ENCODE measurements around the gene RPTOR. TPM values are rescaled to one million over a fixed set of nuclear protein-coding genes. Genes with fewer than 3 reads are reported as not detected.
A peak's percentile ranks its signal among the peaks of the same experiment; 100 is the strongest.

The RPTOR gene
- total RNA-seq, 1 donor from 2014 or later, result 66.7 TPM

DNA sequence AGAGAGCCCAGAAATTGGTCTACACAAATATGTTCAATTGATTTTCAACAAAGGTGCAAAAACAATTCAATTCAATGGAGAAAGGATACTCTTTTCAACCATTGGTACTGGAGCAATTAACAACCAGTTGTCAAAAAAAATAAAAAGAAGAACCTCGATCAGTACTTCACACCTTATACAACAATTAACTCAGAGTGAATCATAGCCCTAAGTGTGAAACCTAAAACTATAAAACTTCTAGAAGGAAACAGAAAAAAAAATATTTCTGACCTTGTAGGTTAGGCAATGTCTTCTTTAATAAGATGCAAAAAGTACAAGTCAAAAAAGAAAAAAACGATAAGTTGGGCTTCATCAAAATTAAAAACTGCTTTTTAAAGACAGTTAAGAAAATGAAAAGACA, 390.9 kb downstream of the RPTOR start:
- intact Hi-C loops (cut with micrococcal nuclease), result no loop called here
- no peak for DNase-seq (ENCODE audit: low spot score)
- H3K27me3 Mint-ChIP-seq (ENCODE audit: insufficient read depth), result no peaks in the 10 kb centered on the region
- H3K36me3 Mint-ChIP-seq (ENCODE audit: low read depth), result peaks cover 34% of the 10 kb centered on the region
- H3K27ac Mint-ChIP-seq, result no peak overlapping the region
- H3K4me3 Mint-ChIP-seq, result no peak overlapping the region
- no peaks in the 10 kb centered on the region for H3K9me3 Mint-ChIP-seq
- H3K4me1 Mint-ChIP-seq (ENCODE audit: low read depth), result peaks cover 37% of the 10 kb centered on the region

- Mint-ChIP-seq H3K9me3 (no peaks in the 10 kb centered on the region), H3K27me3 (ENCODE audit: insufficient read depth) (no peaks in the 10 kb centered on the region), H3K4me1 (ENCODE audit: low read depth) (peaks cover 37% of the 10 kb centered on the region), H3K4me3 (no peak overlapping the region), H3K36me3 (ENCODE audit: low read depth) (peaks cover 36% of the 10 kb centered on the region), H3K27ac (no peak overlapping the region)
- intact Hi-C loops (cut with micrococcal nuclease), result no loop called here
- no peak for DNase-seq (ENCODE audit: low spot score)
Measured at GRCh38 chr17:80936218-80936617, 391.6 kb downstream of the RPTOR start.

GRCh38 chr17:80936723-80937122, 392.1 kb downstream of the RPTOR start:
- Mint-ChIP-seq H3K4me3 (no peak overlapping the region), H3K36me3 (ENCODE audit: low read depth) (peaks cover 34% of the 10 kb centered on the region), H3K4me1 (ENCODE audit: low read depth) (peaks cover 37% of the 10 kb centered on the region), H3K27ac (no peak overlapping the region), H3K27me3 (ENCODE audit: insufficient read depth) (no peaks in the 10 kb centered on the region), H3K9me3 (no peaks in the 10 kb centered on the region)
- intact Hi-C loops (cut with micrococcal nuclease), result no loop called here
- no peak for DNase-seq (ENCODE audit: low spot score)

GRCh38 chr17:80937462-80938381, 393.1 kb downstream of the RPTOR start:
- intact Hi-C loops (cut with micrococcal nuclease), result loop anchor here (2.0 kb wide), 1 partner anchor 71 kb away; no protein-coding TSS in a partner anchor
- H3K9me3 Mint-ChIP-seq, result no peaks in the 10 kb centered on the region
- peak overlapping the region; percentile 74 for H3K27ac Mint-ChIP-seq
- H3K36me3 Mint-ChIP-seq (ENCODE audit: low read depth), result peaks cover 27% of the 10 kb centered on the region
- H3K4me3 Mint-ChIP-seq, result peak overlapping the region; percentile 60
- no peaks in the 10 kb centered on the region for H3K27me3 Mint-ChIP-seq (ENCODE audit: insufficient read depth)
- no peak for DNase-seq (ENCODE audit: low spot score)
- H3K4me1 Mint-ChIP-seq (ENCODE audit: low read depth), result peaks cover 40% of the 10 kb centered on the region

DNA sequence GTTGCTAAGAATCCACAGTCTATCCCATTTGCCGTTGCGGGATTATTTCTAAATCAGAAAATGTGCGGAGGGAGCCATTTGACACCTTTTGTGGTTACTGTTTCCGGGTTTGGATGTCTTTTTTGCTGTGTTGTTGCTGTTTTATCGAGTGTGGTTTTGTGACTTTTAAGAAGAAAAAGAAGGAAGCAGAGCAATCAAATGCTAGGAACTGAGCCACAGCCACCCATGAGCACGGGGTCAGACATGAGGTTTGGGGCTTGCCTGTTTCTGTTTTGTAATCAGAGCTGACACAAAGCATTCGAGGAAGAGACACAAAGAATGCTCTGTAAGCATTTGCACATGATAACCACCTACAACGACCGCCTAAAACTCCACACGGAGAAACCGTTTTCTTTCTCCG, 393.9 kb downstream of the RPTOR start:
- H3K36me3 Mint-ChIP-seq (ENCODE audit: low read depth), result peaks cover 20% of the 10 kb centered on the region
- peak overlapping the region; percentile 74 for H3K27ac Mint-ChIP-seq
- peak overlapping the region; percentile 60 for H3K4me3 Mint-ChIP-seq
- H3K27me3 Mint-ChIP-seq (ENCODE audit: insufficient read depth), result no peaks in the 10 kb centered on the region
- H3K4me1 Mint-ChIP-seq (ENCODE audit: low read depth), result peaks cover 40% of the 10 kb centered on the region
- H3K9me3 Mint-ChIP-seq, result no peaks in the 10 kb centered on the region
- intact Hi-C loops (cut with micrococcal nuclease), result loop anchor here (2.0 kb wide), 1 partner anchor 72 kb away; no protein-coding TSS in a partner anchor
- DNase-seq (ENCODE audit: low spot score), result peak; percentile 68

GRCh38 chr17:80939151-80940145, 394.8 kb downstream of the RPTOR start:
- Mint-ChIP-seq H3K27me3 (ENCODE audit: insufficient read depth) (no peaks in the 10 kb centered on the region), H3K27ac (peak overlapping the region; percentile 73), H3K9me3 (no peaks in the 10 kb centered on the region), H3K4me1 (ENCODE audit: low read depth) (peaks cover 40% of the 10 kb centered on the region), H3K36me3 (ENCODE audit: low read depth) (peaks cover 23% of the 10 kb centered on the region), H3K4me3 (peak overlapping the region; percentile 60)
- no peak for DNase-seq (ENCODE audit: low spot score)
- intact Hi-C loops (cut with micrococcal nuclease), result loop anchor here (2.0 kb wide), 1 partner anchor 73 kb away; no protein-coding TSS in a partner anchor

DNA sequence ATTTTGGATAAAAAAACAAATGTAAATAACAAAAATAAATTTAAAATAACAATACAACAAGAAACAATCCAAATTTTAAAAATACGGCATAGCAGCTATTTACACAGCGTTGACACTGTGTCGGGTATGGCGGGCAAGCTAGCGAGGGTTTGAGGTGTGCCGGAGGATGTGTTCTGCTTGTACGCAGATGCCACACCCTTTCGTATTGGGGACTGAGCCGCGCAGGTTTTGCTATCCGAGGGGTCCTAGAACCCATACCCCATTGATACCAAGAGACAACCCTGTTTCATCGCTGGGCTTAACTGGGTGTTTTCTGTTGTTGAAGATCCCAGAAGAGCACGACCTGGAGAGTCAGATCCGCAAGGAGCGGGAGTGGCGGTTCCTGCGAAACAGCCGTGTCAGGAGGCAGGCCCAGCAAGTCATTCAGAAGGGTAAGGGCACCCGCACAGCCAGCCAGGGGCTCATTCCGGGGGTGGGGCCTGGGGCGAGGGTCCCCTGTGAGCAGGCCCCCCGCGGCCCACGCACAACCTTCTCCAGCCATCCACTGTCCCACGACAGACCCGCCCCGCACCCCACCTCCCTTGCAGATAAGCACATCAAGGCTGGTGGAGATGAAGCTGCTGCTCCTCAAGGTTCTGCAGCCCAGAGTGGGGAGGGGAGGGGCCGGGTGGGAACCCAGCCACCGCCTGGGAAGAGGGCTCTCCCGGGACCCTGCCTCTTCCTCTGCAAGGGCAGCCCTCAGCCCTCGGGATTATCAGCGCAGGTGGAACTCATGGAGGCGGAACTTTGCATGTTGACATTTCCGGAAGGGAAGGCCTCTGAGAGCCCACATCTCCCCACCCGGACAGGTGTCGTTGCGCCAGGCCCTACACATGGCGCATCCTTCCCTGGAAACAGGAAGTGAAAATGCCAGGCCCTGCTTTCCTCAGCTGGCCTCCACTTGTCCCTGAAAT, 395.8 kb downstream of the RPTOR start:
- intact Hi-C loops (cut with micrococcal nuclease), result no loop called here
- Mint-ChIP-seq H3K27ac (no peak overlapping the region), H3K9me3 (no peaks in the 10 kb centered on the region), H3K4me1 (ENCODE audit: low read depth) (peaks cover 40% of the 10 kb centered on the region), H3K27me3 (ENCODE audit: insufficient read depth) (no peaks in the 10 kb centered on the region), H3K4me3 (no peak overlapping the region), H3K36me3 (ENCODE audit: low read depth) (peaks cover 24% of the 10 kb centered on the region)
- DNase-seq (ENCODE audit: low spot score), result no peak

DNA sequence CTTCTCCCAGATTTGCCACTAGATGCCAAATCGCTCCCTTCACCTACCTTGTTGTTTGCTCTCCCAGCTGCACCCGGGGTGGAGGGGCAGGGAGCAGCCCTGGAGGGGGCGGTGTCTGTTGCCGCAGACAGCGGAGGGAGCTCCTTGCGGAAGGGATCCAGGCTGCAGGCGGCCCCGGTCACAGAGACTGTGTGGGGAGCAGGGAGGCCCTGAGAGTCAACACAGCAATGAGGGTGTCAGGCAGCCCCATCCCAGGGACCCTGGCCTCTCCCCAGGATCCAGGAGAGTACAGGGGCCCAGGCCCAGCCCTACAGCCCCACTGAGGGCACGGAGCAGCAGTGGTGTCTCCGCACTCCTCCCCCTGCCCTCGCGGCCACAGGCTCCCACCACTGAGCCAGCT, 396.5 kb downstream of the RPTOR start:
- Mint-ChIP-seq H3K27me3 (ENCODE audit: insufficient read depth) (no peaks in the 10 kb centered on the region), H3K4me1 (ENCODE audit: low read depth) (peaks cover 40% of the 10 kb centered on the region), H3K36me3 (ENCODE audit: low read depth) (peaks cover 30% of the 10 kb centered on the region), H3K4me3 (no peak overlapping the region), H3K27ac (no peak overlapping the region), H3K9me3 (no peaks in the 10 kb centered on the region)
- intact Hi-C loops (cut with micrococcal nuclease), result no loop called here
- DNase-seq (ENCODE audit: low spot score), result no peak

GRCh38 chr17:80941743-80942422, 397.2 kb downstream of the RPTOR start:
- H3K27ac Mint-ChIP-seq, result no peak overlapping the region
- H3K4me1 Mint-ChIP-seq (ENCODE audit: low read depth), result peaks cover 33% of the 10 kb centered on the region
- H3K27me3 Mint-ChIP-seq (ENCODE audit: insufficient read depth), result no peaks in the 10 kb centered on the region
- DNase-seq (ENCODE audit: low spot score), result no peak
- no peaks in the 10 kb centered on the region for H3K9me3 Mint-ChIP-seq
- H3K36me3 Mint-ChIP-seq (ENCODE audit: low read depth), result peaks cover 35% of the 10 kb centered on the region
- intact Hi-C loops (cut with micrococcal nuclease), result no loop called here
- H3K4me3 Mint-ChIP-seq, result no peak overlapping the region

DNA sequence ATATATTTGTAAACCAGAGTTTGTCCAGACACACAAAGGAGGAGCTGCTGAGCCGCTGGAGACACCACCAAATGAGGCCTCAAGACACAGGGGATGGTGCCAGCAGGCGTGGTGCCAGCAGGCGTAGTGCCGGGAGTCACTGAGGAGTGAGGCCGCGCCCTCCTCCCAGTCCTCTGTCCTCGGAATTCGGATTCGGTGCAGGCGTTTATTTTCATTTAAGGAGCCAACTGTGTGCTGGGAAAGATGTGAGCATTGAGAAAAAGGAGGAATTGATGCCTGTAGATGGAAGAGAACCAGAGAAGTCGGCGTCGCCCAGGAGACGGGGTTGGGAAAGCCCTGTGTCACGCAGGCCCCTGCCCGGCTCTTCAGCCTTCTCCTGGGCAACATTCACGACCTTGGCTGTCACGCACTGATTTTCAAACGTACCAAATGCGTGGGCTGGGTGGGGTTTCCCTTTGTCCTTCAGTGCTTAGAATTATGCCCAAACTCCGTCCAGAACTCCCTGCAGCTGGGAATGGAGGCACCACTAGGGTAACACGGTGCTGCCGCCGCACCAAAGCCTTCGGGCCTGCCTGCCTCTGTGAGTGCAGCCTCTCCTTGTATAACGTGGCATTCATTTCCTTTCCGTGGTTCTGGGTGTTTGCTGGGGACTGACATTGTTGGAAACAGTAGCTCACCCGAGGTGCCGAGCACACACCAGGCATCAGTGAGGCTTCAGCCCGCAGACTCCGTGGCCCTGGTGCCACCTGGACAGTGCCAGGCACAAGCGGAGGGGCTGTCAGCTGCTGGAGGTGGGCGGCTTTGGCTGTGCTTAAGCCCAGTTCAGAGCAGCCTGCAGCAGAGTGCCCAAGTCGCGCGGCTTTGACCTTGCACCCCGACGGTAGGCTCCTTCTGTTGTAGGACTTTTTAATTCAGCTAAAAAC, 398.0 kb downstream of the RPTOR start:
- Mint-ChIP-seq H3K4me1 (ENCODE audit: low read depth) (peaks cover 25% of the 10 kb centered on the region), H3K27me3 (ENCODE audit: insufficient read depth) (no peaks in the 10 kb centered on the region), H3K27ac (no peak overlapping the region), H3K4me3 (no peak overlapping the region), H3K9me3 (no peaks in the 10 kb centered on the region), H3K36me3 (ENCODE audit: low read depth) (peaks cover 36% of the 10 kb centered on the region)
- intact Hi-C loops (cut with micrococcal nuclease), result no loop called here
- no peak for DNase-seq (ENCODE audit: low spot score)

All from activated T-helper 1 cell treated with anti-CD3 and anti-CD28 coated beads, Interleukin-12 subunit alpha, Interleukin-12 subunit beta, Interleukin-2, Interleukin-4 antibody, amounts not matched to agents 30 ng/mL and 10 ng/mL and 1 ng/mL, durations not matched to agents 14 hours and 24 hours and 36 hours (primary cell).